GM21825 (cell line): ENCODE measurements around the gene ALG5.

ENCODE experiments used
- ATAC-seq: cut with Tn5 transposase; IDR thresholded peaks from one replicate; pipeline ENCODE4 v1.9.1; 2021; ENCODE audit warnings: mild to moderate bottlenecking, moderate library complexity; ENCODE audit not compliant: unreplicated experiment

Gene ALG5

DNA sequence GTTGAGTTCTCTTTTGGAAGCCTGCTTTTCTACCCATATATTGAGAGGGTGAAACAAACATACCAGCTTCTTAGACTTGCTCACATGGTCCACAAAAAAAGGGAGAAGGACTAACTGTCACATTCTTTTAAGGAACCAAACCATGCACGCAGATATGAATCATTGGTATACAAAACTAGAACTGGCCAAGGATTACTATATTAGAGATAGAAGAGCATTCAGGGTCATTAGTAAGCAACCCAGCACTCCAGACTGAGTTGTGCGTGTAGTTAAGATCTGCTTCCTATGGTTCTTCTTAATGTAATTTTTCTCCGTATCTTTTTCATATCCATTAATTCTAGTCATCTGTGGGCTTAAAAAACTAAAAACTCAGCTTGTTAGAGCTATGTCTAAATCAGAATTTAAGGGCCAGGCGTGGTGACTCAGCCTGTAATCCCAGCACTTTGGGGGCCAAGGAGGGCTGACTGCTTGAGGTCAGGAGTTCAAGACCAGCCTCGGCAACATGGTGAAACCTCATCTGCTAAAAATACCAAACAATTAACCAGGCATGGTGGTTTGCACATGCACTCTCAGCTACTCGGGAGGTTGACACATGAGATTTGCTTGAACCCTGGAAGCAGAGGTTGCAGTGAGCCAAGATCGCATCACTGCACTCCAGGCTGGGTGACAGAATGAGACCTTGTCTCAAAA is 19.6 kb downstream of the ALG5 start:
- no peak for ATAC-seq

DNA sequence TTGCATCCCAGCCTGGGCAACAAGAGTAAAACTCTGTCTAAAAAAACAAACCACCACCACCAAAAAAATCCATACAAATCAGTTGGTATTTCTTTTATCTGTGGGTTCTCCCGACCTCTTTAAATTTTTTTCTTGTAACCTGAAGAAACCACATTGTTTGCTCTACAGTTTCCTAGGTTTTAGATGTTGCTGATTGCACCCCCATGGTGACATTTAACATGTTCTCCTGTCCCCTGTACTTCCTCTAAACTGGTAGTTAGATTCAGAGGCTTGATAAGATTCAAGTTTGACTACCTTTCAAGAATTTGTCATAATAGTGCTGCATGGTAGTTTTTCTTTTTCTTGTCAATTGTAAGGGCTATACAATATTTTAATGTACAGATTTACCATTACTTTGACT is 24.0 kb downstream of the ALG5 start:
- no peak for ATAC-seq

DNA sequence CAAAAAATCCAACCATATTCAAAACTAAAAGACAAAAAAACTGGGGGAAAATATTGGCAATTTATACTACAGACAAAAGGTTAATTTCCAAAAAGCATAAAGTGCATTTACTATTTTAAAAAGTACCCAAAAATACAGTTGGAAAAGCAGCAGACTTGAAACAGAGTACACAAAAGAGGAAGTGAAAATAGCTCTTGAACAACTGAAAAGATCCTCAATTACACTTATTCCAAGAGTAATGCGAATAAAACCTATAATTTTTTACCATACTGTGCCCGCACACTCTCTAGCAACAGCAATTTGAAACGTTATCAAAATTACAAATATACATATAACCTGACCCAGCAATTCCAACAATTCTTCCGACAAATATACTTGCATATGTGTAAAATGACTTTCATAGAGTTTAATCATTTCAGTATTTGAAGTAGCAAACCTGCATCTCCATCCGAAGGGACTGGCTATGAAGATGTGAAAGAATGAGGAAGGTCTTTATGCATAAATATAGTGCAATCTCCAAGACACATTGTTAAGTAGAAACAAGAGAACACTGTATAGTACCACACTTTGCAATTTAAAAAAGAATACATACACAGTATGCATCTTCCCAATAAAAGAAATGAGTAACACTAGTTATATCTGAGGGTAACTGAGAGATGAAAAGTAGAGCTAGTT is 25.4 kb downstream of the ALG5 start:
- ATAC-seq = peak; percentile 66

DNA sequence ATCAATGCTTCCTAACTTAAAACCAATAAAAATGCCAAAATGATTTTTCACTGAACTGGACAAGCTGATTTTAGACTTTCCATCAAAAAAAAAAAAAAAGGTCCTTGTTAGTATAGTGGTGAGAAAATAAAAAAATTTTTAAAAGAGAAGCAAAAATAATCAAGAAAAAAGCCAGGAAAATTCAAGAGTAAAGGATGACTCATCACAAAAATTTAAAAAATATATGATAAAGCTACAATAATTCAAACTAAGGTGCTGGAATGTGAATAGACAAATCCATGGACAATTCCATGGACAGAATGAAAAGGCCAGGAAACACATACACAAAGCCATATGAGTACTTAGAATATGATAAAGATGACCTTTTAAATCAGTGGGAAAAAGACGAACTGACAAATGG is 26.1 kb downstream of the ALG5 start:
- no peak for ATAC-seq

DNA sequence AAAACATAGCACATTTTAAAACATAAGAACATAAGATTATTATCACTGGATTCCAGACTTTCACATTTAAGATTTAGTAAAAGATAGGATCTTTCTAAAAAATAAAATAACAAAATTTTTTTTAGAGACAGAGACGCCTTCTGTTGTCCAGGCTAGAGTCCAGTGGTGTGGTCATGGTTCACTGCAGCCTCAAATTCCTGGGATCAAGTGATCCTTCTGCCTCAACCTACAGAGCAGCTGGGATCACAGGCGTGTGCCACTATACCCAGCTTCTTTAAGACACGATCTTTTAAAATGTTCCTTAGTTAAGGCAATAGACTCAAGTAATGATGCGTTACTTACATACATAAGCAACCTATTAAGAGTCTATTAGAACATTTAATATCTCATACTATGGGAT is 32.7 kb downstream of the ALG5 start:
- ATAC-seq = no peak

DNA sequence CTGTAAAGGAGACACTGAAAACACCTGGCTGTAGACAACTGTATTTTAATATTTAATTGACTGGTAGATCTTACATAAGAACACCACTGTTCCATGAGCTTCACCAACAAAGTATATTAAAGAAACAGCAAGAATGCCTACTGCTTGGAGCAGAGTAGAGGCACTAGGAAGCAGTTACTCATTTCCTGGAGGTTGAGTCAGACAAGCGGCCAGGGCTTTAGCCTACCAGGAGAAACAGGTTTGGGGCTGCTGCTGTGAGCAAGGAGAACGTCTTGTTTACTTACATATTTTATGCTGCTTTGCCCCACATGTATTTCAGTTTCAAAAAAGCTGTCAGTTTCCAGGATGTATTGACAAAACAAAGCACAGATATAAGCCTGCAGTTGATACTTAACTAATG is 33.4 kb downstream of the ALG5 start:
- ATAC-seq = no peak

DNA sequence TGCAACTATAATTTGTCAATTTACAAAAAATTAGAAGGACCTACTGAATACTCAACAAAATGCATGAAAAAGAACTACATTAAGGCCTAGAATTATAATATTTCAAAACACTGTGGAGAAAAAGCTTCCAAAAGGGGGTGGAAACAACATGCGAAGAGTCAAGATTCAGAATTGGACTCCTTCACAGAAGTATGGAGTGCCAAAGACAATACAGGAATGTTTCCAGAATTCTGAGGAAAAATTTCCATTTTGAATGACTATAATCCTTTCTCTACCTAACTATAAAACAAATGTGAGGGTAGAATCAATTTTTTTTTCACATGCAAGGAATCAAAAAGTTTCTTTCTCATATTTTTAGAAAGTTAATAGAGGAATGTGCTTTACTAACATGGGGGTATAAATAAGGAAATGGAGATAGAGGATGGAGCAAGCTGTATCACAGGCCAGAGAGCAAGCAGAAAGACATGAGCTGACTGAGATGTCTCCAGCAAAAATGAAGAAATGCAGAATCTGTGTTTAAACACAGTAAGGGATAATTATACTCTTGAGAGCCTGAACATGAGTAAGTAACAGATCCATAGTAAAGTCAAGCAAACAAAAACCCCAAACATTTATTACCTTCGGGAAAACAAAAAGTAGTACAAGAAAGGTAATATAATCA is 39.6 kb downstream of the ALG5 start:
- no peak for ATAC-seq

DNA sequence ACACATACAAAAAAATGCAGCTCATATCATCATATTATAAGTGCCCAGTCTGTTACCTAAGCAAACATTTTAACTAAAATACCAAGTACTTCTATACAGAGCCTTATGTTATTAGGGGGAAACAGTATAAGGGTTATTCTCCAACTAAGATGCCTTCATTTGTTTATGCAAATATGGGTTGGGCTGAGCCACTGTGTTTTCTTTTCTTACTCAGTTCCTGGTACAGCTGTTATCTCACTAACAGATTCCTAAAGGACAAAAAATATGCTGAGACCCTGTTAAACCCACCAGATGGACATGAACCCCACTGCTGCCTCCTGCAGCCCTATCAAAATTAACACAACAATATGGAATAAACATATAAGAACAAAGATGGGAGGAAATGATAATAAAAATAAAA is 44.6 kb downstream of the ALG5 start:
- ATAC-seq = no peak

DNA sequence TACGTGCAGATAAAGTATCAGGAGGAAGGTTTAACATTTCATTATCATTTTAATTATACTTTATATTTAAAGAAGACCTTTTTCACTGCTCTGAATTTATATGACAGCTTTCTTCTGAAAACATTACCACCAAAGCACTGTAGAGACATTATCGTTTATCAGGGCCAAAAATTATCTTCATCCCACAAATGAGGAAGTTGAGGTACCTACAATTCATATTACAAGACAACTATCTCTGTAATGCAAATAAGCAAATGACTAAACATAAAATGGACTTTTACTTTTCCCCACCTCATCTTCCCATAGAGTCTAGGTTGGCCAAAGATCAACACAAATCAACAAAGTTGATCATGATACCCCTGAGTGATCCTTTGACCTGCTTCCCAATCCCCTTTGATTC is 48.2 kb downstream of the ALG5 start:
- no peak for ATAC-seq

DNA sequence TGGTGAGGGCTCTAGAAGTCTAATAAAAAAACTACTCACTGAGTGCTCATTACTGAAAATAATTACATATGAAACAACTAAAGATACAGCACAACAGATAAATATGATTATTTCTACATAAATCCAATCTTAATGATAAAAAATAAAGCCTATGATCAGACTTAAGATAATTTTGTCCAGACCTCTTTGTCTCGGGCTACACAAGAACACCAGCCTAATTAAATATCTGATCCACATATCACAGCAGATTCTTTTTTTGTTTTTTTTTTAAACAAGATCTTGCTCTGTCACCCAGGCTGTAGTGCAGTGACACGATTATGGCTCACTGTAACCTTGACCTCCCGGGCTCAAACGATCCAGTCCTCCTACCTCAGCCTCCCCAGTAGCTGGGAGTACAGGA is 48.8 kb downstream of the ALG5 start:
- no peak for ATAC-seq

DNA sequence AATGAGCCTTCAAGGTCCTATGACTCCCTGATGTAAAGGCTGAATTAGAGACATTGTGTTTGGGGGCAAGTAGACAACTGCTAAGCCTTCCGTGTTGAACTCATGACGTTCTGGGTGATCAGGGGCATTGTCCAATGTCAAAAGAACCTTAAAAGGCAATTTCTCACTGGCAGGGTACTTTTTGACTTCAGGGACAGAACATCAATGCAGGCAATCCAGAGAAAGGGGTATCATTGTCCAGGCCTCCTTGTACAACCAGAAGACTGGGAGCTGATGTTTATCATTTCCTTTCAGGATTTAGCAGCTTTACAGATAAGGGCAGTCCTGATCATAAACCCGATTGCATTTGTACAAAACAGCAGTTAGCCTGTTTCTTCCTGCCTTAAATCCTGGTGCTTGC is 54.1 kb downstream of the ALG5 start:
- no peak for ATAC-seq

DNA sequence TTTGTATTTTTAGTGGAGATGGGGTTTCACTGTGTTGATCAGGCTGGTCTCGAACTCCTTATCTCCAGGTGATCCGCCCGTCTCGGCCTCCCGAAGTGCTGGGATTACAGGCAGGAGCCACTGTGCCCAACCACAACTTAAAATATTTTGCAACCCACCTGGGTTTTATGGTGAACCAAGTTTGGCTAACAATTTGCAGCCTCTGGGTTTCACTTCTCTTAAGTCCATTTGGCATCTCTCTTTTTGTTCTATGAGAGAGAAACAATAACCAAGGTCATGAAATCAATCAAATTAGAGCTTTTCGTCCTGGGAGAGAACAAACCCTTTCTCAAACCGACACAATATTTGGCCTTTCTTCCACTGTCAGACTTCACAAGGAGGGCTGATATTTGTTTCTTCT is 73.5 kb downstream of the ALG5 start:
- no peak for ATAC-seq

DNA sequence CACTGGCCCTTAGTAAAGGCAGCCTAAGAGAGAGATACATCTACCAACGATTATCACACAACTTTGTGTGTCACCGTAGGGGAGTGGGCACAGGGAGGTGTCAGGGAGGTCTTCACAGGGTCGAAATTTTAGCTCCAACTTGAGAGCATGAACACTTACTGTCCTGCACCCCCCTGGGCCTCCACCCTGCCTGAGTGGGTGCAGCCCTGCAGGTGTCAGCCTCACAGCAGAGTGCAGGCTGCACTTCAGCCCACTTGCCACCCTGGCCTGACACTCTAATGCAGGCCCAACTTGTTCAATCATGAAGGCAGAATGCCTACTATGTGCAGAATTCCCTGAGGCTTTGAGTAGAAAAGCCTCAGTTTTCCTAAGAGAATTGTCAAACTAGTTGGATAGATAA is 75.1 kb downstream of the ALG5 start:
- no peak for ATAC-seq

DNA sequence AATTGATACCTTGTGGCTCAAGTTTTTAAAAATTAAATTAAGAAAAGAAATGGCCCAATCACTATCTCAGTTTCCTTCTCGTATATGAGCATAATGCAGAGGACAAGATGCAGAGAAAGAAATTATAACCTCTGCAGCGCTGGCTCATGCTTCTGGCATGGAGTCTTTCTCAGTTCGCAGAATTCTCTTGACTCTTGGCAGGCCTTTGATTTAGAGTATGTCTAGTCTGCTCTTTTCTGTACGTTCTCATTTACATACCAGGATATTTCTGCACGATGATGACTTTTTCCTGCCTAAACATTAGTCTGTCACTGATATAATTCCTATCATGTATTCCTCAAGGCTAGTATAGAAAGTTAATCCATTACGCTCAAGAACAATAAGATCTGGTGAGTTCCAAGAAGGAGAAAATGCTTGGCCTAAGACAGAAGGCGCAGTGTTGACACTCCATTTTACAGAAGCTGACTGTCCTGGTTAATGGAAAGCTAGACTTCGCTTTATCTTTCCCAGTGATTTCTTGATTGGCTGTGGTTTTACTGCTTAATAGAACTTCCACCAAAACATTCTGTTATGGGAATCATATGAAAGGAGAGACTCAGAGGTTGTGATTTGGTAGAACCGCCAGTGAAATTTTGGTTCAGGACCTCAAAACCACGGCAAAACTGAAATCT is 77.4 kb downstream of the ALG5 start:
- no peak for ATAC-seq

DNA sequence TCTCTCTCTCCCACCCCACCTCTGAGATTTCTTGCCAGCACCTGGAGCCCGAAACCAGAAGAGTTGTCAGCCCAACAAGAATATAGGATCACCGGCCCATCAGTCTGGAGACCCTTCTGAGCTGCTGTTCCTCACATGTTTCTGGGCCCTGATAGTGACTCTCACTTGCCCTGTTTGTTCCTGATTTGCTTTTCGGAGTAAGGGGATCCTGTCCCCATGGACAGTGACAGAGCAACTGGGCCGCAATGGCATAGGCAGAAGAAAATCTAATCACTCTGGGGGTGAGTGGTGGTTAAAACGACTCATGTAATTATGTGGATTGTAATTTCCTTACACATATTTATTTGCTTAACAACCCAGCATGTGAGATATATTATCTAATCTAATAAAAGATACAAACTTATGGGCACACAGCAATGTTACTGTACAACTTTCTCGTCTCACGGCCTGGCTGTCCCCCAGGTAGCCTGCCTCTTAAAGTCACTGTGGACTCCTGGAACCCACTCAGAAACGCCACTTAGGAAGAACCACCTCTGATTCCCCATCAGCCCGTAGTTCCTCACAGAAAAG is 78.4 kb downstream of the ALG5 start:
- no peak for ATAC-seq

DNA sequence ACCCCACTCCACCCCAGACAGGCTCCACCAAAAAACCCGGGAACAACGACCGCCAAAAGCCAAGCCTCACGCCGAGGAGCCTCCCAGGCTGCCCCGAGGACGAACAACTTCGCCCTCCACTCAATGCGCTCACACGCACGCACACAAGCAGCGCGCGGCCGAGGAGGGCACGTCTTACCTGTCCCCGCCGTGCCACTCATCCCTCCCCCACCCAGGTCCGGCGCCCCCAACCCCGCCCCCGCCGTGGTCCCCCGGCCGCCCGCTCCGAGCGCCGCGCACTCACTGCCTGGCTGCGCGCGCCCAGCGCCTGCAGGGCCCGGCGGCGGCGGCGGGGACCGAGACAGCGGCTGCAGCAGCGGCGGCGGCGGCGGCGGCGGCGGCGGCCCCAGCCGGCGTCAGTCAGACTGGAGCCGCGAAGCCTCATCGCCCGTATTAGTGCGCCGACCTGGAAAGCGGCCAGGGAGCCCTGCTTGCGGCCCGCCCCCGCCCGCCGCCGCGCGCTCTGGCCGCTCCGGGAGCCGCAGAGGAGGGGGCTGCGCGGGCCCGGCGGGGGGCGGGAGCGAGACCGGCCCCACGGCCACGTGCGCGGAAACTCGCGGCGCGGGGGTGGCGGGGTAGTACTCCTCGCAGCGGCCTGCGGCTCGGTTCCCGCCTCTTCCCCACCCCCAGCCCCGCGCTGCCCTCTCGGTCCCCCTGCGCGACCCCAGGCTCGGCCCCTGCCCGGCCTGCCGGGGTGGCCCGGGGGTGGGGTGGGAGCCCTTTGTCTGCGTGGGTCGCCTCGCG is 79.1 kb downstream of the ALG5 start, which contains the start of gene SMAD9:
Gene SMAD9, minus strand, starts transcription at position 406 of the 783 bp plus-strand sequence. CDS start 40,549 bp downstream, outside the sequence.
- no peak for ATAC-seq

DNA sequence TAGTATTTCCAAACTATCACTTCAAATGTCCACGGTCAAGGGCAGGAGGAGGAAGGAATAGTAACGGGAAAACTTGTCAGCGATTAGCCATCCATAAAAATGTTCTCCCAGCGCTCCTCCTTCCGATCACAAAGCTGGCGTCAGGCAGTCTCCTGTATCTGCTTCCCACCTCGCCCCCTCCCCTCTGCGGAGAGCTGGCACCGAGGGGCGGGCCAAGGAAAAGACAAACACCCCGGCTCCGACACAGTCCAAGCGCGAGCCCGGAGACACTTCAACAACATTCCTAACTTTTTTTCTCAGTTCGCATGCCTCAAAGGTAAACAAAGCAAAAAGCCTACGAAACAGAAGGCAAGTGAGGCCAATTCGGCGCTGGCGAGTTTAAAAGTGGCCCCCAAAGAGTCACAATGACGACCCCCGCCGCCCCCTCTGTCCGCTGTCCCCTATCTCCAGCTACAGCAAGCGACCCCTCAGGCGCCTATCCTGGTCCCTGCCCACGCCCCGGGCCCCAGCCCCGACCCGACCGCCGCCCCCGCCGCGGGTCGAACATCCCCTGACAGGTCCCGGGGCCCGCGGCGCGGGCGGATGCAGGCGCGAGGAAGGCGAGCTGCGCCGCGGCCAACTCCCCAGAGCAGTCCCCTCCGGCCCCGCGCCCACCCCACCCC is 79.8 kb downstream of the ALG5 start:
- ATAC-seq = no peak

DNA sequence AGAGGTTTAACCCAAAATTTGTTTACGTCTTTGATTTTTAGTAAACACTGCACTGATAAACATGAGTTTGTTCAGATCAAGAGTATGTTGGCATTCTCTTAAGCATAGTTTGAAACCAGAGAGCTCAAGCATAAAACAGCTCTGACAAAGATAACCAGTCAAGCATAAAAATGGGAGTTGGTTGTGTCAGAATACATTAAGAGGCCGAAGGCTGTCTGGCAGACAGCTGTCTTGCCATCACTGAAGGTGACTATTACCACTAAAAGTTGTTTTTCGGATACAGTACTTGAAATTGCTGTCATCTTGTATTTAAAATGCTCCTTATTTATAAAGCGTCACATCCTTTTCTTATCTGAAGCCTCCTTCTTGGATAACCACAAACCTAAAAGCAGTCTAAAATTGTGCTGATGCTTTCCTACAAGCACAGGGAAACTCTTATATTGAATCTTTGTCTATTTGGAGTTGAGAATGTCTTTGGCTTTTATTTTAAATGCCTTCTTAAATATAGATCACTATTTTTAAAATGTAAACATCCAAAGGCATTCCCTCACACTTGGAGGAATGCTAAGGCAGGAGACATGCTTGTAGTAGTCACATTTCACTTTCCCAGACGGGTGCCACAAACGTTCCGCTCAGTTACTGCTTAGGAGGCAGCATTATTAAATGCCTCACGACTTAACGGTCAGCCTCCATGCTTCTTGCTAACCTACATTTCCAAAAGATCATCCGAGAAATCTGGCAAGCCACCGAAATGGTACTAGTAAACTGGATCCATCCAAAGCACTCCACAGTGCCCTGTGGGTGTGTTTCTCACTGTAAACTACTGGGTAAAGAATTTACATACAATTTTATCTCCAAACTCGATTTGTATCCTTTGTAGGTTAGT is 80.7 kb downstream of the ALG5 start:
- ATAC-seq = no peak

DNA sequence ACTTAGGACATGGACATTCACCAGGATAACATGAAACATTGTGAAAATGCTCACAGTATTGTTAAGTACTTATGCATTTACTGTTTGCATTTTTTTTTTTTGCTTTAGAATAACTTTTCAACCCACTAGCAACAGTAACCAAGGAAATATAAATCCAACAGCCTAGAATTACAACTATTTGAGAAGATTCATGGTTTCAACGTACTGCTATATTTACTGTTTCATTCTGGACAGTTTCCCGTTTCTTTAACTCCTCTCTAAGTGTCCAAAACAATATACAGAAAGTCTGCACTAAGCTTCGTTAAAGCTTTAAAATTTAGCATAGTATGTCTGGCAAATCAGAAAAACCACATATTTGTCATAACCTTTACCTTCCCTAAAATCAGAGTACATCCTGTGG is 81.8 kb downstream of the ALG5 start:
- ATAC-seq = no peak
